K562 (cell line): ENCODE measurements around the gene TMC8.

Source experiments
- E2F5 ChIP-seq: sonication (generic); formaldehyde crosslinking; IDR thresholded peaks from 2 replicates; pipeline ENCODE4 v1.8.0; 2022; ENCODE audit warnings: mild to moderate bottlenecking, missing genetic modification reagents
- GTF2B ChIP-seq: IDR thresholded peaks from 2 replicates; pipeline ENCODE4 v1.6.1; 2011; ENCODE audit not compliant: insufficient read length; ENCODE audit errors: extremely low read depth
- MAZ ChIP-seq, 2 experiments: fragments of 450-650 bp in 1 of 2; sonication (generic) in 1 of 2; formaldehyde crosslinking; IDR thresholded peaks in 1 of 2; conservative IDR thresholded peaks in 1 of 2; 2 replicates each; pipeline versions ENCODE4 v1.4.0 to v1.5.0; 2020; ENCODE audit warnings: mild to moderate bottlenecking in 1 of 2, missing genetic modification reagents in 1 of 2
- MTA3 ChIP-seq: fragments of 450-650 bp; formaldehyde crosslinking; IDR thresholded peaks from 2 replicates; pipeline ENCODE4 v1.6.1; 2017; ENCODE audit warnings: mild to moderate bottlenecking, borderline replicate concordance
- POLR2AphosphoS2 ChIP-seq: IDR thresholded peaks from 2 replicates; pipeline ENCODE4 v1.6.1; 2012; ENCODE audit warnings: low read length, improper control_type of control experiment
- POLR2B ChIP-seq: fragments of 450-650 bp; IDR thresholded peaks from 2 replicates; pipeline ENCODE4 v1.6.1; 2018; ENCODE audit warnings: low read depth; ENCODE audit not compliant: partially characterized antibody
- TAF1 ChIP-seq: IDR thresholded peaks from 2 replicates; pipeline ENCODE4 v1.6.1; 2011; ENCODE audit warnings: mild to moderate bottlenecking, low read length, moderate library complexity; ENCODE audit not compliant: insufficient read depth, control insufficient read depth, severe bottlenecking; ENCODE audit errors: extremely low read depth
- USF2 ChIP-seq: sonication (generic); formaldehyde crosslinking; IDR thresholded peaks from 2 replicates; pipeline ENCODE4 v1.5.0; 2020; ENCODE audit warnings: missing genetic modification reagents
- XRCC5 ChIP-seq: fragments of 200-400 bp; formaldehyde crosslinking; IDR thresholded peaks from 2 replicates; pipeline ENCODE4 v1.6.1; 2017; ENCODE audit warnings: low read depth, mild to moderate bottlenecking, low read length
- TF ChIP-seq, protein P1 (sequence below), 3 experiments: IDR thresholded peaks in 2 of 3; conservative IDR thresholded peaks in 1 of 3; 2 replicates each; pipeline ENCODE4 v1.5.1; 2011 to 2012; ENCODE audit warnings: low read length in 3 of 3, mild to moderate bottlenecking in 3 of 3, control low read depth in 2 of 3, improper control_type of control experiment in 1 of 3, inconsistent platforms in 1 of 3, low read depth in 1 of 3, mixed read lengths in 1 of 3, moderate library complexity in 1 of 3; ENCODE audit not compliant: insufficient read depth in 2 of 3
- TF ChIP-seq, protein P2 (sequence below): sonication (generic); formaldehyde crosslinking; IDR thresholded peaks from 2 replicates; pipeline ENCODE4 v1.9.0; 2022; ENCODE audit warnings: mild to moderate bottlenecking, missing genetic modification reagents
- TF ChIP-seq, protein P3 (sequence below): fragments of 450-650 bp; IDR thresholded peaks from 2 replicates; pipeline ENCODE4 v1.6.1; 2017; ENCODE audit warnings: mild to moderate bottlenecking, moderate library complexity
- TF ChIP-seq, protein P4 (sequence below): sonication (generic); formaldehyde crosslinking; IDR thresholded peaks from 2 replicates; pipeline ENCODE4 v1.8.1; 2023; ENCODE audit warnings: mild to moderate bottlenecking, missing genetic modification reagents, moderate library complexity

GRCh38 chr17:78086740-78087139 lies 43.8 kb upstream of the TMC8 start:
- TF ChIP-seq, protein P1, sequence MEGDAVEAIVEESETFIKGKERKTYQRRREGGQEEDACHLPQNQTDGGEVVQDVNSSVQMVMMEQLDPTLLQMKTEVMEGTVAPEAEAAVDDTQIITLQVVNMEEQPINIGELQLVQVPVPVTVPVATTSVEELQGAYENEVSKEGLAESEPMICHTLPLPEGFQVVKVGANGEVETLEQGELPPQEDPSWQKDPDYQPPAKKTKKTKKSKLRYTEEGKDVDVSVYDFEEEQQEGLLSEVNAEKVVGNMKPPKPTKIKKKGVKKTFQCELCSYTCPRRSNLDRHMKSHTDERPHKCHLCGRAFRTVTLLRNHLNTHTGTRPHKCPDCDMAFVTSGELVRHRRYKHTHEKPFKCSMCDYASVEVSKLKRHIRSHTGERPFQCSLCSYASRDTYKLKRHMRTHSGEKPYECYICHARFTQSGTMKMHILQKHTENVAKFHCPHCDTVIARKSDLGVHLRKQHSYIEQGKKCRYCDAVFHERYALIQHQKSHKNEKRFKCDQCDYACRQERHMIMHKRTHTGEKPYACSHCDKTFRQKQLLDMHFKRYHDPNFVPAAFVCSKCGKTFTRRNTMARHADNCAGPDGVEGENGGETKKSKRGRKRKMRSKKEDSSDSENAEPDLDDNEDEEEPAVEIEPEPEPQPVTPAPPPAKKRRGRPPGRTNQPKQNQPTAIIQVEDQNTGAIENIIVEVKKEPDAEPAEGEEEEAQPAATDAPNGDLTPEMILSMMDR (IDR thresholded peaks at IDR 0.05 in 2 of 3, conservative IDR thresholded peaks at IDR 0.05 in 1 of 3; ENCODE audit: insufficient read depth in 2 of 3, low read depth in 1 of 3, low read length in 3 of 3): no peak
- TF ChIP-seq POLR2AphosphoS2 (no peak), MTA3 (no peak), TAF1 (no peak), GTF2B (no peak), MAZ (CRISPR knock-in tag; conservative IDR thresholded peaks at IDR 0.05 in 1 of 2, IDR thresholded peaks at IDR 0.05 in 1 of 2) (no peak), E2F5 (CRISPR knock-in tag) (no peak), POLR2B (no peak), USF2 (CRISPR knock-in tag) (no peak), XRCC5 (no peak)
- TF ChIP-seq, protein P2, sequence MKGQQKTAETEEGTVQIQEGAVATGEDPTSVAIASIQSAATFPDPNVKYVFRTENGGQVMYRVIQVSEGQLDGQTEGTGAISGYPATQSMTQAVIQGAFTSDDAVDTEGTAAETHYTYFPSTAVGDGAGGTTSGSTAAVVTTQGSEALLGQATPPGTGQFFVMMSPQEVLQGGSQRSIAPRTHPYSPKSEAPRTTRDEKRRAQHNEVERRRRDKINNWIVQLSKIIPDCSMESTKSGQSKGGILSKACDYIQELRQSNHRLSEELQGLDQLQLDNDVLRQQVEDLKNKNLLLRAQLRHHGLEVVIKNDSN (CRISPR knock-in tag): no peak
- TF ChIP-seq, protein P3, sequence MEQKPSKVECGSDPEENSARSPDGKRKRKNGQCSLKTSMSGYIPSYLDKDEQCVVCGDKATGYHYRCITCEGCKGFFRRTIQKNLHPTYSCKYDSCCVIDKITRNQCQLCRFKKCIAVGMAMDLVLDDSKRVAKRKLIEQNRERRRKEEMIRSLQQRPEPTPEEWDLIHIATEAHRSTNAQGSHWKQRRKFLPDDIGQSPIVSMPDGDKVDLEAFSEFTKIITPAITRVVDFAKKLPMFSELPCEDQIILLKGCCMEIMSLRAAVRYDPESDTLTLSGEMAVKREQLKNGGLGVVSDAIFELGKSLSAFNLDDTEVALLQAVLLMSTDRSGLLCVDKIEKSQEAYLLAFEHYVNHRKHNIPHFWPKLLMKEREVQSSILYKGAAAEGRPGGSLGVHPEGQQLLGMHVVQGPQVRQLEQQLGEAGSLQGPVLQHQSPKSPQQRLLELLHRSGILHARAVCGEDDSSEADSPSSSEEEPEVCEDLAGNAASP: no peak
- TF ChIP-seq, protein P4, sequence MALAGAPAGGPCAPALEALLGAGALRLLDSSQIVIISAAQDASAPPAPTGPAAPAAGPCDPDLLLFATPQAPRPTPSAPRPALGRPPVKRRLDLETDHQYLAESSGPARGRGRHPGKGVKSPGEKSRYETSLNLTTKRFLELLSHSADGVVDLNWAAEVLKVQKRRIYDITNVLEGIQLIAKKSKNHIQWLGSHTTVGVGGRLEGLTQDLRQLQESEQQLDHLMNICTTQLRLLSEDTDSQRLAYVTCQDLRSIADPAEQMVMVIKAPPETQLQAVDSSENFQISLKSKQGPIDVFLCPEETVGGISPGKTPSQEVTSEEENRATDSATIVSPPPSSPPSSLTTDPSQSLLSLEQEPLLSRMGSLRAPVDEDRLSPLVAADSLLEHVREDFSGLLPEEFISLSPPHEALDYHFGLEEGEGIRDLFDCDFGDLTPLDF (CRISPR knock-in tag): no peak
